AG09319 (cell line): ENCODE results near the gene SEMA4D.

Experiments used
- DNase-seq: peaks from one replicate; pipeline ENCODE4 v3.0.0-alpha.2; 2010; ENCODE audit warnings: low read depth; ENCODE audit errors: extremely low read depth
- TF ChIP-seq, protein P1 (sequence below): IDR thresholded peaks from 2 replicates; pipeline ENCODE4 v1.5.1; 2011; ENCODE audit warnings: low read depth, mild to moderate bottlenecking, inconsistent platforms, low read length, moderate library complexity

SEMA4D gene

DNA sequence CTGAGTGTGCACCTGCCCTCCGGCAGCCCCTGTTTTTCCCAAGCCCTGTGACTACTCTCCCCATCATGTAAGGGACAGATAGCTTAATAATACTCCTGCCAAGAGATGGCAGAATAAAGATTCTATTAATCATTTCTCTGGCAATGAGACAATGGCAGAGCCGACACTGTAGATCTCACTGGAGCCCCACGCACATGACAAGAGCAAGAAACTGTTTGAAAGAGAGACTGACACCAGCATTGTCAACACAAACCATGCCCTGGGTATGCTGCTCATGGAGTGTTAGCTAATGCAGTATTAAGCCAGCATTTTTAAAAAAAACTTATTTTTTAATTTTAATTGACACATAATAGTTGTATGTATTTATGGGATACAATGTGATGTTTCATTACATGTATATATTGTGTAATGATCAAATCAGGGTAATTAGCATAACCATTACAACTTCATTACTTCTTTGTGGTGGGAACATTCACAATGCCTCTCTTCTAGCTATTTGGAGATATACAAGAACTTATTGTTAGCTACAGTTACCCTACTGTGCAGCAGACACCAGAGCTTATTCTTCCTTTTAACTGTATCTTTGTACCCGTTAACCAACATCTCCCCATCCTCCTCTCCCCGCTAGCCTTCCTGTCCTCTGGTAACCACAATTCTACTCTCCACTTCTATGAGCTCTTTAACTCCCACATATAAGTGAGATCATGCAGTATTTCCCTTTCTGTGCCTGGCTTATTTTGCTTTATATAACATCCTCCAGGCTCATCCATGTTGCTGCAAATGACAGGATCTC, 31.5 kb upstream of the SEMA4D start:
- no peak for DNase-seq
- TF ChIP-seq, protein P1, sequence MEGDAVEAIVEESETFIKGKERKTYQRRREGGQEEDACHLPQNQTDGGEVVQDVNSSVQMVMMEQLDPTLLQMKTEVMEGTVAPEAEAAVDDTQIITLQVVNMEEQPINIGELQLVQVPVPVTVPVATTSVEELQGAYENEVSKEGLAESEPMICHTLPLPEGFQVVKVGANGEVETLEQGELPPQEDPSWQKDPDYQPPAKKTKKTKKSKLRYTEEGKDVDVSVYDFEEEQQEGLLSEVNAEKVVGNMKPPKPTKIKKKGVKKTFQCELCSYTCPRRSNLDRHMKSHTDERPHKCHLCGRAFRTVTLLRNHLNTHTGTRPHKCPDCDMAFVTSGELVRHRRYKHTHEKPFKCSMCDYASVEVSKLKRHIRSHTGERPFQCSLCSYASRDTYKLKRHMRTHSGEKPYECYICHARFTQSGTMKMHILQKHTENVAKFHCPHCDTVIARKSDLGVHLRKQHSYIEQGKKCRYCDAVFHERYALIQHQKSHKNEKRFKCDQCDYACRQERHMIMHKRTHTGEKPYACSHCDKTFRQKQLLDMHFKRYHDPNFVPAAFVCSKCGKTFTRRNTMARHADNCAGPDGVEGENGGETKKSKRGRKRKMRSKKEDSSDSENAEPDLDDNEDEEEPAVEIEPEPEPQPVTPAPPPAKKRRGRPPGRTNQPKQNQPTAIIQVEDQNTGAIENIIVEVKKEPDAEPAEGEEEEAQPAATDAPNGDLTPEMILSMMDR, result no peak

DNA sequence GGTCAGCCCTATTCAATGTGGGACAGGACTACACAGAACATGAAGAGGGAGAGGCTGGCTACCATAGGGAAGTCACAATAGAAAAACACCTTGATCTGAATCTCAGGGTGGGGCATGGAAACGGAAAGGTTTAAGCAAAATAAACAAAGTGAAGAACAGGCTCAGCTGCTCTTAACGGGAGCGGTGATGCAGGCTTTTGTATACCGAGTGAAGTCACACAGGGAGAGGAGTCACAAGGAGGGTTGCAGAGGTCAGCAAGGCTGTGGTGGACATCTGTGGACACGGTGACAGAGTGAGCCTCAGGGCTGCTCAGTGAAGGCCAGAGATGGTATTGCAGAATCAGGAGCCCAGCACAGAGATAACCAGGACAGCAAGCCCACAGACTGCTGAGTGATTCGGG, 30.6 kb upstream of the SEMA4D start:
- TF ChIP-seq, protein P1, result no peak

DNA sequence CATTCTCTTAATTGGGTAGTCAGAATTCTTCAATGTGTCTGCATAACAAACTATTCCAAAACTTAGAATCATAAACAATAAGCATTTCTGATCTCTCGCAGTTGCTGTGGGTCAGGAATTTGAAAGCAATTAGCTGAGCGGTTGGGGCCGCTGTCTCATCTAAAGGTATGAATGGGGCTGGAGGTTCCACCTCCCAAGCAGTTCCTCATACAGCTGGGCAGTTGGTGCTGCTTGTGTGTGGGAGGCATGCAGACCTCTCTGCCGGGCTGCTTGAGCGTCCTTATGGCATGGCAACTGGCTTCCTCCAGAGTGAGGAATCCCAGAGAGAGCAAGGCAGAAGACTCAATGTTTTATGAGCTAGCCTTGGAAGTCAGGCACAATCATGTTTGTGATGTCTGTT, 30.2 kb upstream of the SEMA4D start:
- TF ChIP-seq, protein P1, result no peak

More for the DNA sequence above, 30.6 kb upstream of the SEMA4D start:
- DNase-seq, result no peak

GRCh38 chr9:89527084-89527483, 29.2 kb upstream of the SEMA4D start:
- DNase-seq, result no peak
- TF ChIP-seq, protein P1, result no peak

More for the DNA sequence above, 30.2 kb upstream of the SEMA4D start:
- no peak for DNase-seq

GRCh38 chr9:89526667-89527066, 28.8 kb upstream of the SEMA4D start:
- TF ChIP-seq, protein P1, result no peak
- DNase-seq, result no peak

DNA sequence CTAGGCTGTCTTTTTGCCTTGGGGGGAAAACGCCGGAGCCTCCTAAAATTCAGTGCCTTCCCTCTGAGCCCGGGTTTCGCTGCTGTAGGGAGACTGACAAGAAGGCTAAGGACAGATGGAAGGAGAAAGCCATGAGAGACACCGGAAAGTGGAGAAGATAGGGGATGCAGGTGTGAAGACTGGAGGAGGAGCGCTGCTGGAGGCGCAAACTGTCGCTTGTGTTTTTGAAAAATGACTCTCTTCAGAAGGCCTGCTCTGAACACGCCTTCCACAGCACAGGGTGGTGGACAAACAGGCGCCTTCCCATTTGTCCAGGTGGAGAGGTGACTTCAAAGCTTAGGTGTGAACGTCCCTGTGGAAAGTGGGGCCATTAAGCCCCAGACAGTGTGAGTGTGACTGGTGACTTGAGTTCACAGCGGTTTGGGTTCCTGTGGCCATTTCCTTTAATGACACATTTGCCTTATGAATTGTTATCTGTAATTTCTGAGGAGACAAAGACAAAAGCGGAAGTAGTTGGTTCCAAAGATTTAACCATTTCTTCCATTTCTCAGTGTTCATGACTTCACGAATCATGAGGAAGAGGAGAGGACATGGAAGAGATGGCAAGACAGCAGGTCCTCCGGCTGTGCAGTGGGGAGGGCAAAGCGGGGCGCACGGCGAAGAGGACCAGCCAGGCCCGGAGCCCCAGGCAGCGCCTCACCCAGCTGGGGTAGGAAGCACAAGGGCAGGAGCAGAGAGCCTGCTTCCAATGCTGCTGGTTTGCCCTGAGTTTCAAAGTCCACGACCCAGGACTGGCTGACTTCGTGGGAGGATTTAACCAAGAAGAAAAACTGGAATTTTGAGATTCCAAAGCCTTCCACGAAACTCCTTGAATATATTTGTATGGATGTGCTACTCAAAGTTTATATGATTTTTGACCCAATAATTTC, 27.8 kb upstream of the SEMA4D start:
- TF ChIP-seq, protein P1, result no peak
- no peak for DNase-seq

DNA sequence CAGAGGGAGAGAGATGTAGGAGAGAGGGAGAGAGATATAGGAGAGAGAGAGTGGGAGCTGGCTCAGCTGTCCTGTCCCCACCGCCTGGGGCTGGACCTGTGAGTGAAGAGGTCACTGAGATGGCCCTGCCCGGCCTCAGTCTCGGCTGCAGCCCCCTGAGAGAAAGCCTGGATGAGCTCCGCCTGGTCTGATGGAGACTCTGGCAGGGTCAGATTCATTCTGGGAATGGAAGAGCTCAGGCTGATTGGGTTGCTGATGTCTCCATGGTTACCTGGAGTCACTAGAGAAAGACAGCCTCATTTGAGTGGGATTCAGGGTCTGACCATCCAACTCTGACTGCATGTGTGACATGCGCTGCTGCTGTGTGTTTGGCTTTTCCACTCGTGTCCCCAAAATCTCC, 27.1 kb upstream of the SEMA4D start:
- TF ChIP-seq, protein P1, result no peak
- DNase-seq, result no peak
